ENCODE data around the gene KIRREL1. TPM values are rescaled to one million over a fixed set of nuclear protein-coding genes. Genes with fewer than 3 reads are reported as not detected.

The KIRREL1 gene
- total RNA-seq, 6 experiments from 2014 or later = 1.1 to 4.9 (median 2.9) TPM

DNA sequence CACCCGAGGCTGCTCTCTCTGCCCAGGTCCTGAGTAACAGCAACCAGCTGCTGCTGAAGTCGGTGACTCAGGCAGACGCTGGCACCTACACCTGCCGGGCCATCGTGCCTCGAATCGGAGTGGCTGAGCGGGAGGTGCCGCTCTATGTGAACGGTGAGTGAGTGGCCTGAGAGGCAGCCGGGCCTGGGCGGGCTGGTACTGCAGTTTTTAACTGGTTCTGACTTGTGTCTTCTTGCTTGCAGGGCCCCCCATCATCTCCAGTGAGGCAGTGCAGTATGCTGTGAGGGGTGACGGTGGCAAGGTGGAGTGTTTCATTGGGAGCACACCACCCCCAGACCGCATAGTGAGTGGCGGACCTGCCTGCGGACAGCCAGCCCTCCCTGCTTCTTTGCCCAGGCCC is 96.0 kb downstream of the KIRREL1 start:
- 20% methylated on average over 1 of the region's 16 CpGs for WGBS (ENCODE audit: insufficient coverage, low coverage, low lambda C conversion rate, missing lambda C conversion rate)
- Histone ChIP-seq H3K9me3 (no peaks in the 10 kb centered on the region), H3K27ac (no peak overlapping the region), H3K27me3 (no peaks in the 10 kb centered on the region), H3K4me1 (no peaks in the 10 kb centered on the region), H3K4me3 (no peak overlapping the region), H3K36me3 (no peaks in the 10 kb centered on the region)
- ATAC-seq (no peak), DNase-seq (no peak)
- TF ChIP-seq, protein P1, sequence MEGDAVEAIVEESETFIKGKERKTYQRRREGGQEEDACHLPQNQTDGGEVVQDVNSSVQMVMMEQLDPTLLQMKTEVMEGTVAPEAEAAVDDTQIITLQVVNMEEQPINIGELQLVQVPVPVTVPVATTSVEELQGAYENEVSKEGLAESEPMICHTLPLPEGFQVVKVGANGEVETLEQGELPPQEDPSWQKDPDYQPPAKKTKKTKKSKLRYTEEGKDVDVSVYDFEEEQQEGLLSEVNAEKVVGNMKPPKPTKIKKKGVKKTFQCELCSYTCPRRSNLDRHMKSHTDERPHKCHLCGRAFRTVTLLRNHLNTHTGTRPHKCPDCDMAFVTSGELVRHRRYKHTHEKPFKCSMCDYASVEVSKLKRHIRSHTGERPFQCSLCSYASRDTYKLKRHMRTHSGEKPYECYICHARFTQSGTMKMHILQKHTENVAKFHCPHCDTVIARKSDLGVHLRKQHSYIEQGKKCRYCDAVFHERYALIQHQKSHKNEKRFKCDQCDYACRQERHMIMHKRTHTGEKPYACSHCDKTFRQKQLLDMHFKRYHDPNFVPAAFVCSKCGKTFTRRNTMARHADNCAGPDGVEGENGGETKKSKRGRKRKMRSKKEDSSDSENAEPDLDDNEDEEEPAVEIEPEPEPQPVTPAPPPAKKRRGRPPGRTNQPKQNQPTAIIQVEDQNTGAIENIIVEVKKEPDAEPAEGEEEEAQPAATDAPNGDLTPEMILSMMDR (IDR thresholded peaks at IDR 0.05) = no peak
- TF ChIP-seq POLR2A (IDR thresholded peaks at IDR 0.05) = no peak
- intact Hi-C loops (cut with DNase I) = loop anchor here in 1 of 2 donors (5.0 kb wide), 1 partner anchor 97 kb away; the partner anchor contains the start of gene KIRREL1

GRCh38 chr1:158089925-158090637 is 96.6 kb downstream of the KIRREL1 start:
- no peak for TF ChIP-seq POLR2A (IDR thresholded peaks at IDR 0.05)
- TF ChIP-seq, protein P1 (IDR thresholded peaks at IDR 0.05) = no peak
- ATAC-seq (no peak), DNase-seq (no peak)
- Histone ChIP-seq H3K36me3 (no peaks in the 10 kb centered on the region), H3K4me3 (no peak overlapping the region), H3K27ac (no peak overlapping the region), H3K4me1 (no peaks in the 10 kb centered on the region), H3K9me3 (no peaks in the 10 kb centered on the region), H3K27me3 (no peaks in the 10 kb centered on the region)
- intact Hi-C loops (cut with DNase I) = loop anchor here (5.0 to 10.0 kb wide), 2 partner anchors 98 to 115 kb away; partner anchors contain the start of gene KIRREL1 (in 1 of the 2)
- WGBS (ENCODE audit: insufficient coverage, low coverage, low lambda C conversion rate, missing lambda C conversion rate) = 52% methylated on average over 4 of the region's 9 CpGs

DNA sequence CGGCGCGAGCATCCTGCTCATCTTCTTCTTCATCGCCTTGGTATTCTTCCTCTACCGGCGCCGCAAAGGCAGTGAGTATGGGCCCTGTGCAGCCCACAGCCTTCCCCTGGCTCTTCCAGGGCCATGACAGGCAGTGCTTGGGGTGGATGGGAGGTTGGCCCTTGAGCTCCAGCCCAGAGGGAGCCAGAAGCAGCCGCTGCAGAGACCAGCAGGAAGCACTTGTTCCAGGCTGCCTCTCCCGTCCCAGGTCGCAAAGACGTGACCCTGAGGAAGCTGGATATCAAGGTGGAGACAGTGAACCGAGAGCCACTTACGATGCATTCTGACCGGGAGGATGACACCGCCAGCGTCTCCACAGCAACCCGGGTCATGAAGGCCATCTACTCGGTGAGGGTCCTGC is 99.9 kb downstream of the KIRREL1 start:
- Histone ChIP-seq H3K27me3 (no peaks in the 10 kb centered on the region), H3K4me1 (no peaks in the 10 kb centered on the region), H3K4me3 (no peak overlapping the region), H3K36me3 (no peaks in the 10 kb centered on the region), H3K27ac (no peak overlapping the region), H3K9me3 (no peaks in the 10 kb centered on the region)
- DNase-seq = no peak
- no peak for ATAC-seq
- WGBS (ENCODE audit: insufficient coverage, low coverage, low lambda C conversion rate, missing lambda C conversion rate) = 77% methylated on average over 11 of the region's 18 CpGs
- intact Hi-C loops (cut with DNase I) = loop anchor here in 1 of 2 donors (10.0 kb wide), 1 partner anchor 119 kb away; no protein-coding TSS in a partner anchor
- no peak for TF ChIP-seq POLR2A (IDR thresholded peaks at IDR 0.05)
- TF ChIP-seq, protein P1 (IDR thresholded peaks at IDR 0.05) = no peak

GRCh38 chr1:158094571-158094970 is 101.1 kb downstream of the KIRREL1 start:
- H3K27ac ChIP-seq = no peak overlapping the region
- DNase-seq = no peak
- ATAC-seq = no peak
- WGBS (ENCODE audit: insufficient coverage, low coverage, low lambda C conversion rate, missing lambda C conversion rate) = no CpG with 5 or more reads among the region's 14 CpGs
- no peaks in the 10 kb centered on the region for H3K27me3 ChIP-seq
- TF ChIP-seq POLR2A (IDR thresholded peaks at IDR 0.05) = no peak
- TF ChIP-seq, protein P1 (IDR thresholded peaks at IDR 0.05) = no peak
- intact Hi-C loops (cut with DNase I) = loop anchor here in 1 of 2 donors (10.0 kb wide), 1 partner anchor 120 kb away; no protein-coding TSS in a partner anchor
- no peak overlapping the region for H3K4me3 ChIP-seq
- H3K4me1 ChIP-seq = no peaks in the 10 kb centered on the region
- no peaks in the 10 kb centered on the region for H3K36me3 ChIP-seq
- no peaks in the 10 kb centered on the region for H3K9me3 ChIP-seq
